ENCODE measurements around the gene UFM1. TPM values are rescaled to one million over a fixed set of nuclear protein-coding genes. Genes with fewer than 3 reads are reported as not detected.

UFM1 gene
- total and polyA plus RNA-seq, 11 donors, result 14.6 to 40.8 (median 27.9) TPM

- 38 to 61% (median 55%) methylated on average over 1 of the region's 1 CpG for WGBS, 4 donors
- intact Hi-C loops (cut with DNase I), result no loop called here
- Histone ChIP-seq H3K4me1 (no peaks in the 10 kb centered on the region), H3K9me3 (peaks cover 0 to 12% (median 0%) of the 10 kb centered on the region in 12 donors), H3K36me3 (no peaks in the 10 kb centered on the region), H3K4me3 (no peak overlapping the region), H3K27me3 (no peaks in the 10 kb centered on the region), H3K27ac (no peak overlapping the region)
- ATAC-seq (no peak), DNase-seq (no peak)
- TF ChIP-seq CTCF (IDR thresholded peaks at IDR 0.05) (no peak), POLR2A (IDR thresholded peaks at IDR 0.05) (no peak)
Observed at GRCh38 chr13:38394777-38395496, 45.3 kb downstream of the UFM1 start.

- H3K4me1 ChIP-seq, result no peaks in the 10 kb centered on the region
- WGBS, 4 donors, result 93 to 96% (median 95%) methylated on average over 3 of the region's 3 CpGs
- intact Hi-C loops (cut with DNase I), result no loop called here
Observed at GRCh38 chr13:38395497-38395788, 45.8 kb downstream of the UFM1 start.

DNA sequence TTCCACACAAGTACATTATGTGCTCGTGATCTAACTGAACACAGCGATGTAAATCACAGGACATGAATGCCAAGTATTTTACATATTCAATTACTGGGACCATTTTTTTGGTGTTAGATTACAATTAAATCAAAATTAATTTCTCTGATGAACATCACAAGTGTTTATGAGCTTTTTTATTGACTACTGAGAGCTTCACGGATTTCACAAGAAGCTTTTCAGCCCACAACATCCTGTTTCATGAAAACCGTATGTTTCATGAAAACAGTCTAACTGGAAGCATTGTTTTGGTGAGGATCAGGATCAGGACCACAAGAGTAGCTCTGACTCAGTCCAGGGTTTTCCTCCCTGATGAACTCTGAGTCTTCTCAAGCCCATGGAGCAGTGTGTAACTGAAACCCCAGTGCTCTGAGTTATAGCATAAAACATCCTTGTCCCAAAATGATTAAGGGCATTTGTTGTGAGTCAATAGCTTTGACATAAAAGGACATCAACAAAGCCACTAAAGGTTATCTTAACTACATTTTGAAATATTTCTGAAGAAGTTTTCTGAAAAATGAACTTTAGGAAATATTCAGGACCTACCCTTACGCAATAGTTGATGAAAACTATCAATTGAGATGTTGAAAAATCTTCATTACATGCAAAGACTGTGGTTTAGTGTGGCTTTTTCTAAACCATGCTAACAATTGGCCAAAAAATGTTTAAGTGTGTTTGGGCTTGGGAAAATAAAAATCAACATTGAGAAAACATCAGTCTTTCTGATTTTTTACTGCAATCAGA, 49.3 kb downstream of the UFM1 start:
- WGBS, 4 donors, result 64 to 70% (median 65%) methylated on average over 5 of the region's 5 CpGs
- no peak overlapping the region for H3K4me3 ChIP-seq
- DNase-seq, result no peak
- intact Hi-C loops (cut with DNase I), result no loop called here
- no peaks in the 10 kb centered on the region for H3K4me1 ChIP-seq
- TF ChIP-seq CTCF (IDR thresholded peaks at IDR 0.05), result no peak
- no peak for TF ChIP-seq POLR2A (IDR thresholded peaks at IDR 0.05)
- no peaks in the 10 kb centered on the region for H3K36me3 ChIP-seq
- peaks cover 0 to 3% (median 0%) of the 10 kb centered on the region in 12 donors for H3K9me3 ChIP-seq
- no peaks in the 10 kb centered on the region for H3K27me3 ChIP-seq
- ATAC-seq, result no peak
- H3K27ac ChIP-seq, result no peak overlapping the region

More at GRCh38 chr13:38395497-38395788, 45.8 kb downstream of the UFM1 start:
- H3K27me3 ChIP-seq, result no peaks in the 10 kb centered on the region
- TF ChIP-seq POLR2A (IDR thresholded peaks at IDR 0.05), result no peak
- peaks cover 0 to 9% (median 0%) of the 10 kb centered on the region in 12 donors for H3K9me3 ChIP-seq
- no peaks in the 10 kb centered on the region for H3K36me3 ChIP-seq
- no peak overlapping the region for H3K27ac ChIP-seq
- DNase-seq (no peak), ATAC-seq (no peak)
- H3K4me3 ChIP-seq, result no peak overlapping the region

- TF ChIP-seq CTCF (IDR thresholded peaks at IDR 0.05), result no peak
- no peak for TF ChIP-seq POLR2A (IDR thresholded peaks at IDR 0.05)
- H3K4me1 ChIP-seq, result no peaks in the 10 kb centered on the region
- DNase-seq (no peak), ATAC-seq (no peak)
- H3K4me3 ChIP-seq, result no peak overlapping the region
- WGBS, 4 donors, result 72 to 76% (median 73%) methylated on average over 2 of the region's 2 CpGs
- no peaks in the 10 kb centered on the region for H3K36me3 ChIP-seq
- no peaks in the 10 kb centered on the region for H3K27me3 ChIP-seq
- intact Hi-C loops (cut with DNase I), result no loop called here
- H3K27ac ChIP-seq, result no peak overlapping the region
- peaks cover 0 to 9% (median 0%) of the 10 kb centered on the region in 12 donors for H3K9me3 ChIP-seq
Observed at GRCh38 chr13:38399535-38399934, 49.9 kb downstream of the UFM1 start.
